HCT116 (cell line): ENCODE data around the gene CDK14. TPM values are rescaled to one million over a fixed set of nuclear protein-coding genes. Genes with fewer than 3 reads are reported as not detected.

Source experiments
- ATAC-seq: fragments of 200-7000 bp; cut with Tn5 transposase; 2 replicates; pipeline ENCODE4 v1.9.1; 2020; ENCODE audit warnings: mild to moderate bottlenecking, moderate library complexity
- BruUV-seq: library from RNA; stranded (reverse); fragments of 400-500 nt; replicated peaks from 2 replicates; lab custom pipeline; 2021; lab: Mats Ljungman, UMichigan
- CTCF ChIA-PET: fragments of 300-600 bp; sonication (Branson Sonifier 250); formaldehyde crosslinking; loops from one replicate; lab custom pipeline; 2021; ENCODE audit warnings: antibody characterized with exemption; lab: Charles Lee
- POLR2A ChIA-PET: fragments of 300-600, 350-600 bp; sonication (Branson Sonifier 250); formaldehyde crosslinking; loops from one replicate; lab custom pipeline; 2021; ENCODE audit warnings: antibody characterized with exemption; lab: Charles Lee
- RAD21 ChIA-PET, 2 experiments: fragments of 300-600 bp; sonication (Branson Sonifier 250); formaldehyde crosslinking; loops; one replicate each; lab custom pipeline; 2023; ENCODE audit warnings: low total read pairs in 2 of 2; ENCODE audit not compliant: uncharacterized antibody in 2 of 2, unreplicated experiment in 2 of 2, low non-redundant PET in 1 of 2; lab: Charles Lee
- DNase-seq: peaks from one replicate; pipeline ENCODE4 v3.0.0-alpha.2; 2010; ENCODE audit warnings: low read depth, low spot score
- H2AFZ ChIP-seq: fragments of 200-600 bp; shearing (Covaris generic), sonication (generic); 2 replicates; pipeline ENCODE4 v1.6.1; 2017; ENCODE audit warnings: low read depth, mixed run types, mixed read lengths, antibody characterized with exemption, low read length; ENCODE audit not compliant: poor library complexity, severe bottlenecking
- H3K27ac ChIP-seq: 2 replicates; pipeline ENCODE4 v1.5.1; 2012; ENCODE audit warnings: low read depth, low read length
- H3K27me3 ChIP-seq: fragments of 200-600 bp; sonication (generic); 2 replicates; pipeline ENCODE4 v1.6.1; 2016; ENCODE audit warnings: mixed run types, low read length, mixed read lengths; ENCODE audit not compliant: insufficient read depth
- H3K36me3 ChIP-seq, 2 experiments: fragments of 200-500 bp in 1 of 2; fragments of 200-600 bp in 1 of 2; sonication (Bioruptor generic) in 1 of 2; sonication (generic) in 1 of 2; 2 replicates each; pipeline versions ENCODE4 v1.5.1 to v1.6.1; 2014 to 2016; ENCODE audit warnings: low read length in 2 of 2, inconsistent platforms in 1 of 2, mixed read lengths in 1 of 2, mixed run types in 1 of 2; ENCODE audit not compliant: insufficient read depth in 2 of 2, control insufficient read depth in 1 of 2
- H3K4me1 ChIP-seq, 2 experiments: fragments of 200-600 bp in 1 of 2; sonication (generic) in 1 of 2; 2 replicates each; pipeline versions ENCODE4 v1.5.1 to v1.6.1; 2012 to 2017; ENCODE audit warnings: low read length in 2 of 2, inconsistent platforms in 1 of 2, mild to moderate bottlenecking in 1 of 2, mixed read lengths in 1 of 2, mixed run types in 1 of 2, moderate library complexity in 1 of 2; ENCODE audit not compliant: insufficient read depth in 2 of 2, control insufficient read depth in 1 of 2
- H3K4me2 ChIP-seq: fragments of 200-600 bp; sonication (generic); 2 replicates; pipeline ENCODE4 v1.6.1; 2017; ENCODE audit warnings: mixed run types, low read length, mixed read lengths
- H3K4me3 ChIP-seq, 2 experiments: fragments of 200-600 bp in 1 of 2; sonication (generic) in 1 of 2; replicated peaks in 1 of 2; 2 replicates each; pipeline ENCODE4 v1.5.1; 2011 to 2016; ENCODE audit warnings: low read length in 2 of 2, control low read depth in 1 of 2, low read depth in 1 of 2, mild to moderate bottlenecking in 1 of 2, mixed read lengths in 1 of 2, mixed run types in 1 of 2
- H3K79me2 ChIP-seq: fragments of 200-600 bp; sonication (generic); 2 replicates; pipeline ENCODE4 v1.6.1; 2017; ENCODE audit warnings: mild to moderate bottlenecking, mixed run types, low read length, moderate library complexity, mixed read lengths; ENCODE audit not compliant: insufficient read depth
- H3K9ac ChIP-seq: fragments of 200-600 bp; sonication (generic); 2 replicates; pipeline ENCODE4 v1.6.1; 2016; ENCODE audit warnings: low read length, mixed read lengths
- H3K9me2 ChIP-seq: fragments of 200-600 bp; sonication (generic), shearing (Covaris generic); 2 replicates; pipeline ENCODE4 v1.6.1; 2017; ENCODE audit warnings: mixed run types, mild to moderate bottlenecking, moderate library complexity; ENCODE audit not compliant: insufficient read depth
- H3K9me3 ChIP-seq, 2 experiments: fragments of 200-500 bp in 1 of 2; fragments of 200-600 bp in 1 of 2; sonication (Bioruptor generic) in 1 of 2; sonication (generic) in 1 of 2; 2 replicates each; pipeline ENCODE4 v1.6.1; 2014 to 2017; ENCODE audit warnings: low read length in 2 of 2, mixed read lengths in 2 of 2, inconsistent platforms in 1 of 2, low read depth in 1 of 2, mild to moderate bottlenecking in 1 of 2, mixed run types in 1 of 2, moderate library complexity in 1 of 2; ENCODE audit not compliant: control insufficient read depth in 1 of 2, insufficient read depth in 1 of 2
- H4K20me1 ChIP-seq: fragments of 200-600 bp; sonication (generic), shearing (Covaris generic); 2 replicates; pipeline ENCODE4 v1.6.1; 2017; ENCODE audit warnings: mixed run types, mild to moderate bottlenecking, moderate library complexity; ENCODE audit not compliant: insufficient read depth
- CBX3 ChIP-seq: IDR thresholded peaks from 2 replicates; pipeline ENCODE4 v1.6.1; 2012; ENCODE audit warnings: low read depth
- CEBPB ChIP-seq: IDR thresholded peaks from 2 replicates; pipeline ENCODE4 v1.6.1; 2012; ENCODE audit warnings: low read depth
- EGR1 ChIP-seq: IDR thresholded peaks from 2 replicates; pipeline ENCODE4 v1.6.1; 2012; ENCODE audit warnings: low read depth
- EZH2 ChIP-seq: fragments of 200-600 bp; sonication (generic); IDR thresholded peaks from 2 replicates; pipeline ENCODE4 v1.6.1; 2017; ENCODE audit warnings: antibody characterized with exemption, mixed run types
- FOSL1 ChIP-seq: IDR thresholded peaks from 2 replicates; pipeline ENCODE4 v1.6.1; 2012; ENCODE audit warnings: low read depth
- POLR2A ChIP-seq: IDR thresholded peaks from 2 replicates; pipeline ENCODE4 v1.7.0; 2011; ENCODE audit warnings: borderline replicate concordance; ENCODE audit not compliant: insufficient read depth, insufficient read length; ENCODE audit errors: extremely low read depth
- POLR2AphosphoS5 ChIP-seq: IDR thresholded peaks from 2 replicates; pipeline ENCODE4 v1.6.1; 2011; ENCODE audit warnings: mild to moderate bottlenecking, low read depth, low read length, moderate library complexity
- RAD21 ChIP-seq: IDR thresholded peaks from 2 replicates; pipeline ENCODE4 v1.6.1; 2012; ENCODE audit warnings: low read depth, mild to moderate bottlenecking
- SIN3A ChIP-seq: IDR thresholded peaks from 2 replicates; pipeline ENCODE4 v1.6.1; 2012; ENCODE audit warnings: low read depth
- SP1 ChIP-seq: IDR thresholded peaks from 2 replicates; pipeline ENCODE4 v1.6.1; 2012; ENCODE audit warnings: low read depth
- SRF ChIP-seq: IDR thresholded peaks from 2 replicates; pipeline ENCODE4 v1.6.1; 2012; ENCODE audit warnings: low read depth
- TCF7L2 ChIP-seq: IDR thresholded peaks from 2 replicates; pipeline ENCODE4 v1.7.0; 2011; ENCODE audit warnings: borderline replicate concordance, inconsistent platforms; ENCODE audit not compliant: insufficient read depth, insufficient read length; ENCODE audit errors: extremely low read depth
- YY1 ChIP-seq: IDR thresholded peaks from 2 replicates; pipeline ENCODE4 v1.6.1; 2011; ENCODE audit warnings: low read length, low read depth, moderate library complexity, mild to moderate bottlenecking; ENCODE audit not compliant: insufficient replicate concordance; ENCODE audit errors: extremely low read depth
- ZBTB33 ChIP-seq: IDR thresholded peaks from 2 replicates; pipeline ENCODE4 v1.6.1; 2011; ENCODE audit warnings: mild to moderate bottlenecking, low read length, moderate library complexity; ENCODE audit not compliant: insufficient replicate concordance; ENCODE audit errors: extremely low read depth
- intact Hi-C: fragments of 100-400 bp; cut with micrococcal nuclease; formaldehyde crosslinking; loops from 2 replicates; pipeline ENCODE4 v1.10.0; 2022
- total RNA-seq: library from RNA; stranded (reverse); gene quantifications from one replicate; pipeline ENCODE4 v1.2.1, GENCODE V29; 2021; ENCODE audit not compliant: unreplicated experiment
- TF ChIP-seq, protein P1 (sequence below), 3 experiments: fragments of 200-600 bp in 1 of 3; sonication (generic) in 1 of 3; IDR thresholded peaks in 2 of 3; conservative IDR thresholded peaks in 1 of 3; 2 replicates each; pipeline ENCODE4 v1.5.1; 2012 to 2017; ENCODE audit warnings: low read depth in 2 of 3, low read length in 2 of 3, antibody characterized with exemption in 1 of 3, borderline replicate concordance in 1 of 3, control low read depth in 1 of 3, mild to moderate bottlenecking in 1 of 3, mixed read lengths in 1 of 3, mixed run types in 1 of 3, moderate library complexity in 1 of 3; ENCODE audit not compliant: insufficient read depth in 1 of 3

CDK14 gene
- total RNA-seq, 1 experiment from 2014 or later, result 10.2 TPM

- no peaks in the 10 kb centered on the region for H3K4me1 ChIP-seq
- H3K9me3 ChIP-seq, result no peaks in the 10 kb centered on the region
- DNase-seq (no peak), ATAC-seq (no peak)
- H3K27ac ChIP-seq, result no peak overlapping the region
- no peaks in the 10 kb centered on the region for H3K36me3 ChIP-seq
- H3K9me2 ChIP-seq, result no peaks in the 10 kb centered on the region
- H2AFZ ChIP-seq, result no peak overlapping the region
- intact Hi-C loops, result no loop called here
- CTCF ChIA-PET, result no interaction called here
- POLR2A ChIA-PET, result no interaction called here
- H3K79me2 ChIP-seq, result no peaks in the 10 kb centered on the region
- RAD21 ChIA-PET, result no interaction called here
- no TSS peak for BruUV-seq
- no peak overlapping the region for H3K9ac ChIP-seq
- no peaks in the 10 kb centered on the region for H3K27me3 ChIP-seq
- H4K20me1 ChIP-seq, result no peaks in the 10 kb centered on the region
- no peak overlapping the region for H3K4me3 ChIP-seq
- TF ChIP-seq EGR1 (no peak), POLR2AphosphoS5 (no peak), SP1 (no peak), SRF (no peak), CBX3 (no peak)
- no peak overlapping the region for H3K4me2 ChIP-seq
Observed at GRCh38 chr7:91135703-91136430, 539.7 kb downstream of the CDK14 start.

GRCh38 chr7:91137153-91137787 lies 541.1 kb downstream of the CDK14 start:
- CTCF ChIA-PET, result no interaction called here
- intact Hi-C loops, result no loop called here
- TF ChIP-seq EZH2, result no peak
- TF ChIP-seq SIN3A, result no peak
- TF ChIP-seq POLR2A, result no peak
- TF ChIP-seq RAD21, result no peak
- no peak for TF ChIP-seq CEBPB
- TF ChIP-seq, protein P1, sequence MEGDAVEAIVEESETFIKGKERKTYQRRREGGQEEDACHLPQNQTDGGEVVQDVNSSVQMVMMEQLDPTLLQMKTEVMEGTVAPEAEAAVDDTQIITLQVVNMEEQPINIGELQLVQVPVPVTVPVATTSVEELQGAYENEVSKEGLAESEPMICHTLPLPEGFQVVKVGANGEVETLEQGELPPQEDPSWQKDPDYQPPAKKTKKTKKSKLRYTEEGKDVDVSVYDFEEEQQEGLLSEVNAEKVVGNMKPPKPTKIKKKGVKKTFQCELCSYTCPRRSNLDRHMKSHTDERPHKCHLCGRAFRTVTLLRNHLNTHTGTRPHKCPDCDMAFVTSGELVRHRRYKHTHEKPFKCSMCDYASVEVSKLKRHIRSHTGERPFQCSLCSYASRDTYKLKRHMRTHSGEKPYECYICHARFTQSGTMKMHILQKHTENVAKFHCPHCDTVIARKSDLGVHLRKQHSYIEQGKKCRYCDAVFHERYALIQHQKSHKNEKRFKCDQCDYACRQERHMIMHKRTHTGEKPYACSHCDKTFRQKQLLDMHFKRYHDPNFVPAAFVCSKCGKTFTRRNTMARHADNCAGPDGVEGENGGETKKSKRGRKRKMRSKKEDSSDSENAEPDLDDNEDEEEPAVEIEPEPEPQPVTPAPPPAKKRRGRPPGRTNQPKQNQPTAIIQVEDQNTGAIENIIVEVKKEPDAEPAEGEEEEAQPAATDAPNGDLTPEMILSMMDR (IDR thresholded peaks at IDR 0.05 in 2 of 3, conservative IDR thresholded peaks at IDR 0.05 in 1 of 3; ENCODE audit: borderline replicate concordance in 1 of 3, insufficient read depth in 1 of 3, low read depth in 2 of 3, low read length in 2 of 3), result no peak
- no peak for TF ChIP-seq SRF
- no peak for TF ChIP-seq FOSL1
- no peak for TF ChIP-seq ZBTB33
- no peak for TF ChIP-seq TCF7L2
- TF ChIP-seq YY1, result no peak

More at GRCh38 chr7:91137153-91137787, 541.1 kb downstream of the CDK14 start:
- H4K20me1 ChIP-seq, result no peaks in the 10 kb centered on the region
- no peaks in the 10 kb centered on the region for H3K36me3 ChIP-seq
- H3K9me3 ChIP-seq, result no peaks in the 10 kb centered on the region
- DNase-seq (no peak), ATAC-seq (no peak)
- no peaks in the 10 kb centered on the region for H3K9me2 ChIP-seq
- no peak overlapping the region for H3K27ac ChIP-seq
- H3K4me2 ChIP-seq, result no peak overlapping the region
- H3K4me1 ChIP-seq, result no peaks in the 10 kb centered on the region
- H3K4me3 ChIP-seq, result no peak overlapping the region
- RAD21 ChIA-PET, result no interaction called here
- POLR2A ChIA-PET, result no interaction called here
- no peaks in the 10 kb centered on the region for H3K79me2 ChIP-seq
- H3K27me3 ChIP-seq, result no peaks in the 10 kb centered on the region
- no peak overlapping the region for H3K9ac ChIP-seq
- no peak overlapping the region for H2AFZ ChIP-seq
- no TSS peak for BruUV-seq
